DMS 273 treated with DMSO at 0.1 percent for 48 hours (cell line): ENCODE measurements around the gene CSF1.

ENCODE experiments used
- DNase-seq: peaks from one replicate; lab custom pipeline; 2025; lab: John Stamatoyannopoulos, UW

Gene CSF1

DNA sequence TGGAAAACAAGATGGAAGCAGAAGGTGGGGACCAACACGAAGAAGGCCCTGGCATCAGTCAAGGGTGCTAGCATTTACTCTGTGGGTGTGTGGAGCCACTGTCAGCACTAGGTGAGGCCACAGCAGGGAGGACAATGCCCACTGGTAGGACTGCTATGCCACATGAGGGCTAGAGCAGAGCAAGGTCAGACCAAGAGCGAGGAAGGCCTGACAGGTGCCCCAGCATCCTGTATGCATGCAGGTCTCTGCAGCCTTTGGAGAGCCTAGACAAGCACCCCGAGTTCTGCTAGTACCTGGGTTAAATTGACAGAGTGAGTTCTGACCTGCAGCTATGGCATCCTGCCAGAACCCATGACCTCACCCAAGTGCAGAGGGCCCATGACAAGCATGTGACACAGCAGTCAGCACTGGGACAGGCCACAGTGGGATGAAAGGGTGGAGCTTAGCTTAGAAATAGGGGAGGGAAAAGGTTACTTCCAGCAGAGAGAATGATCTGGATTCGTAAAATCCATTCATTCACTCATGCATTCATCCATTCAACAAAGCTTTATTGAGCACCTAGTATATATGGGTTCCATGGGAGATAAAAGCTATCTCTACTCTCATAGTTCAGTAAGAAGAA, 9.0 kb upstream of the CSF1 start:
- DNase-seq: no peak

DNA sequence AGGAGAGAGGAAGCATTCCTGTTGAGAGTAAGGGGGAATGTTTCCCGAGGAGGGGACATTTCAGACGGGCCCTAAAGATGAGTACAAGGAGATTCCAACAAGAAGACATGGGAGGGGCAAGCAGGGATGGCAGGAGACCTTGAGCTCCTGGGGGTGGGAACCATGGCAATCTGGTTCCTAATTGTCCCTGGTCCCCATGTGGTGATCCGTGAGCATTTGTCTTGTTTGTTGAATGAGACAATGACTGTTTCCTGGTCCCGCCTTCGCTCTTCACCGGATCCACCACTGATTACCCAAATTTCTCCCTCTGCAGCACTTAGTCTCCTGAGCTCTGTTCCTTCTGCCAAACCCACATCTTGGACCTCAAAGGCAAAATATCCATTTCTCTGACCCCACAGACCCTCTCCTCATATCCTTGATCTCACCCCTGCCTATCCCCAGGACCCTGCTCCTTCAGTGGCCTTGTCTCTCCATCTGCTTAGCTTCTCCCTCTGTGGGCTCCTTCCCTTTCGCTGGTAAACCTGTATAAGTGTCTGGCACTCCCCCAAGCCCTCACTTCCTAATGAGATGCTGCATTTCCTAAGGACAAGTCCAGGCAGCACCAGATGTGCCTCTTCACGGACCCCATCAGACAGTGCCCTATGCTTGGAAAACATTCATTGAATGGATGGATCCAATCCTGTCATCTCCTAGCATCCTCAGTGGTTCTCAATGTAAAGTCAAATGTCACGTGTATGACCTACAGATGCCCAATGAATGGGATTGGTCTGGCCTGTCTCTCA, 8.3 kb upstream of the CSF1 start:
- DNase-seq: no peak

DNA sequence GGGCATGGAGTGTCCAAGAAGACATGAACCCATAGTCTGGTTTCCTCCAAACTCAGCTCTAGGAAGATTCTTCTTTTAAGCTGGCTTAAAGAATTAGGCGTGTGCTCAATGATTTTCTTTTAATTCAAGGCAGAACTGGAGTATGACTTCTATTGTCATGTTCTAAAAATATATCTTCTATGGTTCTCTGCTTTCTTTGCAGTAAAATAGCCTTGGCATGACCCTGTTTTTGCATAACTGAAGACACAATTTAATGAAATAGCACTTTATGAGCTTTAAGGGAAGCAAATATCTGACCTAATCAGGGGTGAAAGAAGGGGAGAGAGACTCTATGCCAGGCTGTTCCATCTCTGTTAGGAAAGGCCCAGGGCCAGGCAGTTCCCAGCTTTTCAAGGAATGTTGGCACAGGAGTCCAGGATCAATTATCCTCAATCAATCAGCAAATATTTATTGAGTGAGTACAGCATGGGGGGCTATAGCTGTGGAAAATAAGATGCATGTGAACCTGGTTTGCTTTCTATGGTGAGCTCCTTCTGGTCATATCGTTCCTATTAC, 7.2 kb upstream of the CSF1 start:
- no peak for DNase-seq

DNA sequence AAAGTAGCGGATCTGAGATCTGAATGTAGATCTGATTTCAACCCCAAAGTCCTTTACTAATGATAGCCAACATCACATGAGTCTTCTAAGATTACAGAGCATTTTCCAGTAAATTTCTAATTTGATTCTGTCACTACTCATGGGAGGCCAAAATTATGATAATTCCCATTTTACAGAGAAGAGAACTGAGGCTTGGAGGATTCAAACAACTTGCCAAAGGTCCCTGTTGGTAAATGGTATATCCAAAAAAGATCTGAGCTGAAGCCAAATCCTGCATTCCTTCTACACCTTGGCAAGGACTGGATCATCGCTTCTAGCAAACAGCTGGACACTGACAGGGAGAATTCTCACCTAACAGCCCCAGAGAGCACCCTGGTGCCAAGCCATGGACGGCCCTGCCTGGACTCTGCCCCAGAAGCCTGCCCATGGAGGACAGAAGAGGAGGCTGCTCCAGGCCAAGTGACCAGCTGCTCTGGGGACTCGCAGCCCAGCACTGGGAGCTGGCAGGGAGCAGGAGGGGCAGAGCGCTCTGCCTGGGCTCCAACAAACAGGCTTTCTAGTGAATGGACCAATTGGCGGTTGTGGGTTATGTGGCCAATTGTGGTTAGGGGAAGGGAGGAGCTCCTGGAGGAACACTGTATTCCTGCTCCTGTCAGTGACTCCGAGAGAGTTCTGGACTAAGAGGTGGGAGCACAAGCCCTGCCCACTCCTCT, 6.4 kb upstream of the CSF1 start:
- DNase-seq: no peak

DNA sequence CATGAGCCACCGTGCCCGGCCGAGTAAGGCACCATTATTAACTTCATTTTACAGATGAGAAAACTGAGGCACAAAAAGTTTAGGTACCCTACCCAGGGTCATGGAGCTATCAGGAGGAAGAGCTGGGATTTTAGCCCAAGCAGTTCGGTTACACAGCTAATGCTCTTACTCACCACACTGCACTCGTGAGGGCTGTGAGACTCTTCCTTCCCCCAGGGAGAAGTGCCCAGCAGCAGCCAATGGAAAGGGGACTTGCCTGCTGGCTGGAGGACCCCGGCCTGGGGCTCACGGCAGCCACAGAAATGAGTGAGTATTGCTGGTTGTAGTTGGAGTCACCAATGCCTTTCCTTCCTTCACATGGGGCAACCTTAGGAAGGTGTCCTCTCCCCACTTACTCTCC, 5.2 kb upstream of the CSF1 start:
- DNase-seq: no peak

DNA sequence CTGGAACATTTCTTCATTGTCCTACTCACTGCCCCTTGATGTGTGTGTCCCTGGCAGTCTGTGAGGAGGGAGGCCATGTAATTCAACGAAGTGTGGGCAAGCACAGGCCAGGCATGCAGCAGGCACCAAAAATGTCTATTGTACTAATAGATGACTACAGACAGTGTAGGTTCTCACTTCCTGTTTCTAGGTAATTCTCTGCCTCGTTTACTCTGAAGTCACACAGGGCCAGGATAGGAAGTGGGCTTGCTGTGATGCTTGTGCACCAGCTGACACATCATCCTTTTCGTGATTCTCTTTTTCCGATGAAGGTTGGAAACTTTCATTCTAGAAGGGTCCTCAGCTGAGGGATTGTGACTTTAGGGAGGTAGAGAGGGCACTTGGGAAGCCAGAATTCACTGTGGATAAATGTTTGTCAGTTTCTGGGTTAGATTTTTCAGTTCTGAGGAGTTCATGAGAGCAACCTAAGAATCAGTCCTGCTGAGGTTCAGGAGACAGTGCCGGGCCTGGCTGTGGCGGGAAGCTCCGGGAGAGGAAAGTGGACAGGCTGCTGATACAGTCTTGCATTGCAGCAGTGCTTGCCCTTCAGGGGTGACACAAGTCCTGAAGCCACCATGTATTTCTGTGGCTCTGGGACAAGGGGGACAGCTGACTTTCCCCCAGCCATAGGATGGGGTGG, 4.3 kb upstream of the CSF1 start:
- DNase-seq: no peak

DNA sequence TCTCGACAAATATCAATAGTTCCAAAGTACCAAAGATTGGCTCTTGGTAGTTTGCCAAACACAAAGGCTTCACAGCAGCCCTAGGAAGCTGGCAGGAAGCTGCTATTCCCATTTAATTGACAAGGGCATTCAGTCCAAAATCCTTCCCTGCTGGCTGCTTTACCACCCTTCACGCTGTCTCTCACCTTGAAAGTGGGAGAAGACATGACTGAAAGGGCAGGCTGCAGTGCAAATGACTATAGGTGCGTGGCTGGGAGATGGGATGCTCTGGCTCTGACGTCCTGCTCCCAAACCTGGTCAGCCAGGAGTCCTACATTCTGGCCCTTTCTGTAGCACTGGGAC, 3.8 kb upstream of the CSF1 start:
- DNase-seq: no peak

DNA sequence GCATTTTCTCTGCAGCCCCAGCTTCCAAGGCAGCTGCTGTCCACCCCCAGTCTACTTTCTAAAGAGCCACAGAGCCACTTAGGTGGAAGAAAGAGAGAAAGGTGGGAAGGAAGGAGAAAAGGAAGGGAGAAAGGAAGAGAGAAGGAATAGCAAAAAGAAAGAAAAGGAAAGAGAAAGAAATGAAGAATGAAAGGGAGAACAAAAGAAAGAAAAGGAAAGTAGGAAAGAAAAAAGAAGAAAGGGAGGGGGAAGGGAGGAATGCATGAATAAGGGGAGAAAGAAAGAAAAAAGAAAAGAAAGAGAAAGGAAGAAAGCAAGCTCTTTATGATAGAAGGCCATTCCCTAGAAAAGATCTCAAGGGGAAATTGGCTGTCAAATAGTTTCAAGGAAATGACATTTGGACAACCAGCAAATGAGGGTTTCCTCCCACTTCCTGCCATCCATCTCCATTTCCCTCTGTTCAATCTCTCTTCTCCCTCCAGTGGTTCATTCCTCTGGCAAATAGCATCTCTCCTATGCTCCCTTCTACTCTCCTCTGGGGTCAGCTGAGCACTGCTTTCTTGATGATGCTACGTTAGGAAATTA, 3.4 kb upstream of the CSF1 start:
- DNase-seq: no peak

DNA sequence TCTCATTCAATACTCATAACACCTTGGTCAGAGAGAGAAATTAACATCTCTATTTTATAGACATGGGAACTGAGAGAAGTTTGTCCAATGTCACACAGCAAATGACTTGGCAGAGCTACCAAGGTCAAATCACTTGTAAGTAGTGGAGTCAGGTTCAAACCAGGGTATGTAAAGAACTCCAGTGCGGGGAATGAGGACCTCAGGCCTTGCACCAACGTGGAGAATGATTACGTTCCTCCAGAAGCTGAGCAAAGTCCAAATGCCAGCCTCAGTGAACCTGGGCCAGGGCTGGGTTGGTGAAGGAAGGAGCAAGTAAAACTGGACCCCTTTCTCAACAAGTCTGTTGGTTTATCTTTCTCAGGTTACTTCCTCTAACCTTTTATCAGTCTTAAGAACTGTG, 1.8 kb upstream of the CSF1 start:
- DNase-seq: no peak

DNA sequence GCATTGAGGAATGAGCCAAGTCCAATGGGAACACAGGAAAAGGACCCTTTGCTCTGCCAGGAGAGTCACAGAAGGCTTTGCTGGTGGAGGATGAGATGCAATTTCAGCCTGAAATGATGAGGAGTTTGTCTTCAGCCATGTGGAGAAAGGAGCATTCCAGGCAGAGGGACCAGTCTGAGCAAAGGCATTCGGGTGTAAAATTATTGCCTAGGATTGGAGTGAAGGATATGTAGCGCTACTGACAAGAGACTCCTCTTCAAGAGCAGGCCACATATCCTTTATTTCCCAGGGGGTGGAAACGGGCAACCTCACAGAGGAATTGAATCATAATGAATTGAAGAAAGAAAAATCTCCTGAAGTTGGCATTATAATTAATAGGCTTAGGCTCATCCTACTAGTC, 1.1 kb upstream of the CSF1 start:
- DNase-seq: no peak

DNA sequence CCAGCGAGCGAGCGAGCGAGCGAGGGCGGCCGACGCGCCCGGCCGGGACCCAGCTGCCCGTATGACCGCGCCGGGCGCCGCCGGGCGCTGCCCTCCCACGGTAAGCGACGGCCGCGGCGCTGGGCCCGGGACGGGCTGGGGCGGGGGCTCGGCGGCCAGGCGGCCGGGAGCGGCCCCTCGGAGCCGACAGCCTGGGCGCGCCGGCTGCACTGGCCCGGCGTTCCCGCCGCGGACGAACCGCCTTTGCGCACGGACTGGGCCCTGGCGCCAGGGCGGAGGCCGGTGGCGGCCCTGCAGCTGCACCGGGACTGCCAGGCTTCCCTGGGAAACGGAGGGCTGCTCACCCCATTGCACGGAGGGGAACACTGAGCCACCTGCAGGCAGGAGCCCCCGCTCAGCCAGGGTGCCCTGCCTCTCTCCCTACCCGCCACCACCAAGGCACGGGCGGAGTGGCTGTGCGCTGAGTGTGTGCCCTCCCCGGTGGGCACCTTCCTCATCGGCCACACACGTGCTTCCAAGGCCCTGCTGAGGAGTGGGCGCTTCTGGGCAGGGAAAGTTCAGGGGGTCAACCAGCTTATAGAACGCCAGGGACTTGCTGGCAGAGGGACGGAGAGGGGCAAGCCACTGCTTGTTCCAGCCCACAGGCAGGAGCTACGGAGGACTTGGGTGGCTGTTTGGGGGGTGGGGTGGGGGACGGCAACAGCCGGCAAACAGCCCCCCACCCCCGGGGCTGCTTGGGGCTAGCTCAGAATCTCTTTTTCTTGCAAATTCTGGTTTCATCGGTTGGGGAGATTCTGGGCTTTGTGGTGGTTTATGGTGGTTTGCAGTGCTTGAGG, 532 bp downstream of the CSF1 start:
- no peak for DNase-seq

DNA sequence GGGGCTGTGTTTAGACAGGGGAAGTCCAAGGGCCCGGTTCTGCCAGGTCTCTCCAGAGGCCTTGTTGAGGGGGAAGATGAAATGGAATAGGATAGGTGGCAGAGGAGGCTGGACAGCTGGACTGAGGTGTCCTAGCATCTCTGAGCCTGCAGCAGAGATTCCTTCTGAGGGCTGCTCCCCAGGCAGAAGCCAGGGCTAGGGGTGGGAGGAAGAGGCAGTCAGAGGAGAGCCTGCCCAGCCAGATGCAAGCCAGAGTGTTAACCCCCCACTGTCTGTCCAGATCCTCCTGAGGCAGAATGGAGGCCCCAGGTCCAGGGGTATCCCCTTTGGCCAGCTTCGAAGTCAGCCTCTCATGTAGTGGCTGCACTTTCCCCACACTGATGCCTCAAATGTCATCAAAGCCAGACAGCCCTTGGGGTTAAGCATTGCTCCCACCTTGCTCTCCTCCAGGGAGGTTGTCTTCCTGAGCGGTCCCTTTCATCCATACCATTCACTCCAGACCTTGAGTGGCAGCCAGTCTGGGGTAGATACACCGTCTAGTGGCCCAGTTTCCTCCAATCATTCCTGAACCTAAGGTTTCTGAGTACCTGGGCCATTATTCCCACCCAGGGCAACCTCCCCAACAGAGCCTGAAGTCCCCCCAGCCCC, 1.7 kb downstream of the CSF1 start:
- DNase-seq: no peak

DNA sequence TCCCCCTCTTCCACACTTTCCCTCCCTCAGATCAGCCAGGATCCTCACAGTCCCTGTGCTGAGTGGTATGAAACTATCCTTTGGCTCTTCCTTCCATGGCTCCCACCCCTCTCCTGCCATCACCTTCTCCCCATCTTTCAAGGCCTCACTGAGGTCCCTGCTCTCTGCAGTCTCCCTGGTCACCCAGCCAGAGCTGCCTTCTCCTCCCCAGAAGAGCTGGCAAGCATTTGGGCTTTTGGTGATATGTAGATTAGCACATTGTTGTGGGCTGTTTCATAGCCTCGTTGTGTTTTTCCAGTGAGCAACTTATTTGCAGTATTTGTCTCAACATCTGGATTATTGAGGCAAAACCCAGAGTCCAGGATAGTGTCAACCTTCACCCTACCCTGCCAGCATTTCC, 2.2 kb downstream of the CSF1 start:
- DNase-seq: no peak

DNA sequence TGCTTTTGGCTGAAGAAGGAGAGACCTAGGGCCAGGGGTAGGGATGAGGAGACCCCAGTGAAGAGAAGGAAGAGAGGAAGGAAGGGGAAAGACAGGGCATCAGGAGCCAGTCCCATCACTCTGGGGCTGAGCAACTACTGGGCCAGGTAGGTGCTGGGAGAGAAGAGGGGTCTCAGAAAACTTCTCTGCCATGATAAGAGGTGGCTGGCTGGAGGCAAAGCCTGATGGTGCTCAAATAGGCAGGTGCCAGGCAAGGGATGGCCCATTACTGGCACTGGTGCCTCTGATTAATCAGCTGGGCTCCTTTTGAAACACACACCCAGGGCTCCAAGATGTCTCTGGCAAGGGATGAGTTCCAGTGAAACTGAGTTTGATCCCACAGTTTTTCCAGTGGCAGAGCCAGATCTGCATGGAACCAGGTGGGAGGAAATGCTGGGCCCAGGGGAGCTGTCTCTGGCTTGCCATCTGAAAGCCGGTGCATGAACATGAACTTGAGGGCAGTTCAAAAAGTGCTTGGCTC, 2.8 kb downstream of the CSF1 start:
- DNase-seq: no peak

DNA sequence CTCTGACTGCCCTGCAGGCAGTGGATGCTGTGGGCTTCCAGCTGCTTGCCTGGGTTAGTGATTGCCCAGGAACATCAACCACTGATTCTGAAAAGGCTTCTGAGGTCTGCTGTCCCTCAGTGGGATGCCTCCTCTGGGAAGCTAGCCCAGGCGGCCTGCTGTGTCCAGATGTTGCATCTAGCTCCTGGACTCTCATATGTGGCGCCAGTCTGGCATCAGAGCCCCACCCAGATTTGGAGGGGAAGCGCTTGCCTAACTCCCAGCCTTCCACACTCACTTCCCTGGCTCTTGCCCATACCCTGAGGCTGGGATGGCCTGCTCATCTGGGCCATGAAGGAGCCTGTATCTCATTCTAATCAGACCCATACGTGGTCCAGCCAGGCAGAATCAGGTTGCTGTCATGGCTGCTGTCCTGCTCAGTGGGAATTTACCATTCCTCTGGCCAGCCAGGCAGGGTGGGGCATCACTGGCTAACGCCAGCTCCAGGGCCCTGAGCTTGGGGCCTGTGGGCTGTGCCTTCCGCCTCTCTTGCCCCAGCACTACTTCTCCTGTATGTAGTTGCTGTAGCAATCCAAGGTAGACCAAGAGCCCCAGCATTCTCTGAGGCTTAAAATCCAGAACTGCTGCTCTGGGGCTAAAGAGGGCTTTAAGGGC, 4.1 kb downstream of the CSF1 start:
- DNase-seq: no peak

DNA sequence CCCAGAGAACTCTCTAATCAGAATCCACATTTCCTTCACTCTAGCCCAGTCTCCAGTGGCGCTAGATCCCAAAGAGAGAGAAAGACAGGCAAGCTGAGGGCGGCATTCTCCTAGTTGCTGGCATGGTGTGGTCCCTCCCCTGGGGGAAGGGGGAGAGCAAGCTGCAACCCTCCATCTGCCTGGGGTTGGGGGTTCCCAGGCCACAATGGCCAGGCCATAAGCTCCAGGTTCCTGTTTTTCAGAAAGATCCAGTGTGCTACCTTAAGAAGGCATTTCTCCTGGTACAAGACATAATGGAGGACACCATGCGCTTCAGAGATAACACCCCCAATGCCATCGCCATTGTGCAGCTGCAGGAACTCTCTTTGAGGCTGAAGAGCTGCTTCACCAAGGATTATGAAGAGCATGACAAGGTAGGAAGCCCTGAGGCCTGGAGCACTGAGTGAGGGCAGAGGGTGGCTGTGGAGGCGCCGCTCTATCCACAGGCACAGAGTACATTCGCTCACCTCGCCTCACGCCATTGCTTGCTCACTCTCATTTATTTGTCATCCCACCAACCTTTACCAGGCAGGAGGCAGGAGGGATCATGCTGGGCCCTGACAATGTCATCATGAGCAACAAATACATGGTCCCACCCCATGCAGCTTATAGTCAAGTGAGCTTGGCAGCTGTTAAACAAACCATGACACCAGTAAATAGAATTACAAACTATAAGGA, 6.6 kb downstream of the CSF1 start:
- DNase-seq: no peak

DNA sequence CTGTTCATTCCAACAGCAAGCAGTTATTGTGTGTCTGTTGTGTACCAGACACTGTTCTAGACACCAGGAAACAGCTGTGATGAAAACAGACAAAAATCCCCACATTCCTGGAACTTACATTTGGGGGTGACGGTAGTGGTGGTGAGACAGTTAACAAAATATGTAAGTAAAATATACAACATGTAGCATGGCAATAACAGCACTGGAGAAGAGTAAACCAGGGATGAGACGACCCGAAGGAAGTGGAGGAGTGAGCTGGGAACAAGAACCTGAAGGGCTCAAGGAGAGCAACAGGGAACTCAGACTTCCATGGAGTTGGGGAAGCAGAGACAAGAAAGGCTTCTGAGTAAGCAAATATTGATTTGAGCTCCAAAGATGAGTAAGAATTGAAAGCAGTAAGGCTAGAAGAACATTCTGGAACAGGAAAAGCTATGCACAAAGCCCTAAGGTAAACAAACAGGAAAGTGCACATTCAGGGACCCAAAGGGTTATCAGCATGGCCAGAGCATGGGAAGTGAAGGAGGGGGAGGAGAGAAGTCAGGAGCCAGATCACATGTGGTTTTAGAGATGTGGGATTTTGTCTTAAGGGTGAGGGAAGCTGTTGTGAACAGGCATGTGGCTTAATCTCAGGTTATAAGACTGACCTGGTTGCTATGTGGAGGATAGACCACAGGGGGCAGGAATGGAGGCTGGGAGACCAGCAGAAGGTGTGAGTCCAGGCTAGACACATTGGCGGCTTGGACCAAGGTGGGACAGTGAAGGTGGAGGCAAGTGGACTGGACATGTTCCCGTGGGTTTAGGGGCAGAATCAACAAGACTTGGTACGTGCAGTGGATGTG, 7.3 kb downstream of the CSF1 start:
- DNase-seq: no peak

DNA sequence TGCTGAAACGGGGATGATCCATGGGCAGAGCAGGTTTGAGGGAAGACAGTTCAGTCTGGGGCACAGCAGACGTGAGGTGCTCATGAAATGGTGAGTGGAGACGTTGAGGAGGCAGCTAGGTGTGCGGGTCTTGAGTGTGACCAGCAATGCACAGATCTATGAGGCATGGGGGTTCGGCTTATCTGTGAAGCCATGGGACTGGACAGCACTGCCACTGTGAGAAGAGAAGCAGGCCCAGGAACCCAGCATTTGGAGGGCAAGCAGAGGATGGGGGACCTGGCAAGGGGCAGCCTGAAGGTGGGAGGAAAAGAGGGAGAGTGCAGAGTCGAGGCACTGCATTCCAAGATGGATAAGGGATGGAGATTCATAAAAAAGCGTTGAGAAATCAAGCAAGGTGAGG, 8.0 kb downstream of the CSF1 start:
- no peak for DNase-seq
